IMR-90 (cell line): ENCODE results near the gene SLC12A4. TPM values are rescaled to one million over a fixed set of nuclear protein-coding genes. Genes with fewer than 3 reads are reported as not detected.

Source experiments
- ATAC-seq: fragments of 200-7000 bp; cut with Tn5 transposase; 2 replicates; pipeline ENCODE4 v1.9.1; 2020; ENCODE audit warnings: low read depth, mild to moderate bottlenecking, moderate library complexity
- BruUV-seq: library from RNA; stranded (reverse); fragments of 400-500 nt; replicated peaks from 2 replicates; lab custom pipeline; 2021; lab: Mats Ljungman, UMichigan
- CTCF ChIA-PET: fragments of 300-600 bp; formaldehyde crosslinking; extraction: SDS; loops from one replicate; lab custom pipeline; 2021; ENCODE audit warnings: antibody characterized with exemption; lab: Yijun Ruan, JAX
- POLR2A ChIA-PET: fragments of 300-600 bp; sonication (Branson Sonifier 250); formaldehyde crosslinking; loops from one replicate; lab custom pipeline; 2022; ENCODE audit warnings: antibody characterized with exemption; ENCODE audit not compliant: unreplicated experiment; lab: Charles Lee
- DNase-seq: peaks from one replicate; pipeline ENCODE4 v3.0.0; 2013
- H2AFZ ChIP-seq: replicated peaks from 2 replicates; pipeline ENCODE3; 2013; ENCODE audit warnings: low read length, mild to moderate bottlenecking; ENCODE audit not compliant: poor library complexity
- H2AK5ac ChIP-seq: 2 replicates; pipeline ENCODE4 v1.6.1; 2013; ENCODE audit warnings: low read depth, low read length, inconsistent platforms
- H2AK9ac ChIP-seq: replicated peaks from 2 replicates; pipeline ENCODE3; 2013; ENCODE audit warnings: mild to moderate bottlenecking, low read depth, low read length, moderate library complexity; ENCODE audit not compliant: poor library complexity
- H2BK120ac ChIP-seq: 2 replicates; pipeline ENCODE4 v1.6.1; 2013; ENCODE audit warnings: low read depth, low read length, inconsistent platforms
- H2BK15ac ChIP-seq: 3 replicates; pipeline ENCODE4 v1.6.1; 2013; ENCODE audit warnings: low read depth, low read length, inconsistent platforms
- H2BK20ac ChIP-seq: 2 replicates; pipeline ENCODE4 v1.6.1; 2013; ENCODE audit warnings: low read depth, mild to moderate bottlenecking, inconsistent platforms, low read length, moderate library complexity
- H2BK5ac ChIP-seq: 2 replicates; pipeline ENCODE4 v1.6.1; 2013; ENCODE audit warnings: mild to moderate bottlenecking, low read depth, low read length, inconsistent platforms; ENCODE audit not compliant: poor library complexity, severe bottlenecking
- H3K14ac ChIP-seq: replicated peaks from 2 replicates; pipeline ENCODE4 v1.6.1; 2013; ENCODE audit warnings: low read depth, low read length, inconsistent platforms
- H3K18ac ChIP-seq: 2 replicates; pipeline ENCODE4 v1.6.1; 2013; ENCODE audit warnings: low read depth, low read length, control low read depth
- H3K23ac ChIP-seq: 2 replicates; pipeline ENCODE4 v1.6.1; 2013; ENCODE audit warnings: low read depth, low read length, inconsistent platforms
- H3K27ac ChIP-seq: 2 replicates; pipeline ENCODE4 v1.5.1; 2013; ENCODE audit warnings: mild to moderate bottlenecking, control low read depth, low read length; ENCODE audit not compliant: insufficient read depth
- H3K27me3 ChIP-seq: 2 replicates; pipeline ENCODE4 v1.6.1; 2013; ENCODE audit warnings: low read length; ENCODE audit not compliant: control insufficient read depth, insufficient read depth
- H3K36me3 ChIP-seq: 2 replicates; pipeline ENCODE4 v1.6.1; 2013; ENCODE audit warnings: low read length, mixed read lengths; ENCODE audit not compliant: control insufficient read depth, insufficient read depth
- H3K4ac ChIP-seq: 2 replicates; pipeline ENCODE4 v1.6.1; 2013; ENCODE audit warnings: low read depth, low read length, inconsistent platforms
- H3K4me1 ChIP-seq: 2 replicates; pipeline ENCODE4 v1.6.1; 2013; ENCODE audit warnings: low read length, mixed read lengths; ENCODE audit not compliant: control insufficient read depth, insufficient read depth
- H3K4me2 ChIP-seq: 2 replicates; pipeline ENCODE4 v1.6.1; 2013; ENCODE audit warnings: low read depth, mild to moderate bottlenecking, control low read depth, low read length, moderate library complexity
- H3K4me3 ChIP-seq: 2 replicates; pipeline ENCODE4 v1.5.1; 2013; ENCODE audit warnings: low read depth, mild to moderate bottlenecking, control low read depth, low read length, moderate library complexity; ENCODE audit not compliant: insufficient read depth
- H3K56ac ChIP-seq: 2 replicates; pipeline ENCODE4 v1.6.1; 2013; ENCODE audit warnings: low read length, inconsistent platforms; ENCODE audit not compliant: insufficient read depth; ENCODE audit errors: extremely low read depth
- H3K79me1 ChIP-seq, 2 experiments: 2 replicates each; pipeline ENCODE4 v1.6.1; 2013; ENCODE audit warnings: low read length in 2 of 2, inconsistent platforms in 1 of 2, low read depth in 1 of 2
- H3K9ac ChIP-seq: 2 replicates; pipeline ENCODE4 v1.6.1; 2013; ENCODE audit warnings: low read depth, low read length, control low read depth
- H3K9me1 ChIP-seq: 2 replicates; pipeline ENCODE4 v1.6.1; 2013; ENCODE audit warnings: low read length, inconsistent platforms; ENCODE audit not compliant: insufficient read depth
- H3K9me3 ChIP-seq: 2 replicates; pipeline ENCODE4 v1.6.1; 2013; ENCODE audit warnings: low read length; ENCODE audit not compliant: control insufficient read depth, insufficient read depth
- H4K20me1 ChIP-seq: 2 replicates; pipeline ENCODE4 v1.6.1; 2013; ENCODE audit warnings: low read length, inconsistent platforms; ENCODE audit not compliant: insufficient read depth
- H4K5ac ChIP-seq: 2 replicates; pipeline ENCODE4 v1.6.1; 2013; ENCODE audit warnings: mild to moderate bottlenecking, low read depth, low read length, control low read depth
- H4K8ac ChIP-seq, 2 experiments: 2 replicates each; pipeline ENCODE4 v1.6.1; 2013; ENCODE audit warnings: low read depth in 2 of 2, low read length in 2 of 2, control low read depth in 1 of 2, inconsistent platforms in 1 of 2
- H4K91ac ChIP-seq: 2 replicates; pipeline ENCODE4 v1.6.1; 2013; ENCODE audit warnings: low read depth, low read length, inconsistent platforms; ENCODE audit not compliant: insufficient read depth
- BHLHE40 ChIP-seq: fragments of 150-350 bp; IDR thresholded peaks from 2 replicates; pipeline ENCODE4 v1.6.1; 2016; ENCODE audit warnings: mild to moderate bottlenecking, low read depth, low read length
- CEBPB ChIP-seq: IDR thresholded peaks from 2 replicates; pipeline ENCODE4 v1.6.1; 2012; ENCODE audit warnings: low read depth, low read length, improper control_type of control experiment
- CHD1 ChIP-seq: IDR thresholded peaks from 2 replicates; pipeline ENCODE4 v1.6.1; 2012; ENCODE audit warnings: low read depth, low read length, improper control_type of control experiment
- FOS ChIP-seq: fragments of 150-350 bp; IDR thresholded peaks from 2 replicates; pipeline ENCODE4 v1.6.1; 2016; ENCODE audit warnings: low read depth, low read length
- MAFK ChIP-seq: IDR thresholded peaks from 2 replicates; pipeline ENCODE4 v1.6.1; 2012; ENCODE audit warnings: low read depth, low read length, improper control_type of control experiment
- MAZ ChIP-seq: IDR thresholded peaks from 2 replicates; pipeline ENCODE4 v1.6.1; 2012; ENCODE audit warnings: low read depth, mild to moderate bottlenecking, low read length, improper control_type of control experiment, moderate library complexity, borderline replicate concordance
- MXI1 ChIP-seq: IDR thresholded peaks from 2 replicates; pipeline ENCODE4 v1.6.1; 2012; ENCODE audit warnings: low read depth, mild to moderate bottlenecking, low read length, moderate library complexity, borderline replicate concordance
- NFE2L2 ChIP-seq: fragments of 150-350 bp; IDR thresholded peaks from 2 replicates; pipeline ENCODE4 v1.6.1; 2016; ENCODE audit warnings: low read depth, mild to moderate bottlenecking, low read length
- POLR2A ChIP-seq: IDR thresholded peaks from 2 replicates; pipeline ENCODE4 v1.6.1; 2012; ENCODE audit warnings: mild to moderate bottlenecking, low read depth, low read length
- RAD21 ChIP-seq: IDR thresholded peaks from 2 replicates; pipeline ENCODE4 v1.6.1; 2012; ENCODE audit warnings: low read length, improper control_type of control experiment
- RCOR1 ChIP-seq: IDR thresholded peaks from 2 replicates; pipeline ENCODE4 v1.6.1; 2012; ENCODE audit warnings: mild to moderate bottlenecking, low read length, improper control_type of control experiment; ENCODE audit not compliant: insufficient replicate concordance
- RFX5 ChIP-seq: IDR thresholded peaks from 2 replicates; pipeline ENCODE4 v1.8.0; 2012; ENCODE audit warnings: low read depth, mild to moderate bottlenecking, low read length, moderate library complexity
- SMC3 ChIP-seq: fragments of 150-350 bp; IDR thresholded peaks from 2 replicates; pipeline ENCODE4 v1.6.1; 2016; ENCODE audit warnings: low read depth, mild to moderate bottlenecking, antibody characterized with exemption, low read length, moderate library complexity
- WGBS, 2 experiments: methylation state at CpG; one replicate each; pipeline versions ENCODE4 v1.1.5 to v1.1.7; 2013; ENCODE audit warnings: missing lambda C conversion rate in 2 of 2; ENCODE audit not compliant: insufficient read length in 1 of 2; ENCODE audit errors: extremely low coverage in 2 of 2; 5-methylcytosine and 5-hydroxymethylcytosine counted together
- dilution Hi-C: fragments of 300-500 bp; cut with HindIII; formaldehyde crosslinking; loops from one replicate; pipeline ENCODE4 v1.14.3; 2018; ENCODE audit warnings: low sequenced_read_pairs; ENCODE audit not compliant: unreplicated experiment
- in situ Hi-C: fragments of 300-500 bp; cut with MboI; formaldehyde crosslinking; loops from 3 replicates; pipeline ENCODE4 v1.14.3; 2019; ENCODE audit warnings: low sequenced_read_pairs, inconsistent platforms, mixed read lengths
- intact Hi-C: fragments of 100-400 bp; cut with micrococcal nuclease; formaldehyde crosslinking; loops from 2 replicates; pipeline ENCODE4 v1.10.0; 2022
- polyA plus RNA-seq, 3 experiments: library from polyadenylated mRNA; depleted of rRNA; stranded (reverse); fragments of >200 nt; gene quantifications; 2 replicates each; pipeline ENCODE4 v1.2.3, GENCODE V29; 2012; ENCODE audit warnings: low replicate concordance in 1 of 3
- total RNA-seq: library from RNA; depleted of rRNA; stranded (reverse); fragments of >200 nt; gene quantifications from 2 replicates; pipeline ENCODE4 v1.2.3, GENCODE V29; 2012
- TF ChIP-seq, protein P1 (sequence below): fragments of 150-350 bp; IDR thresholded peaks from 2 replicates; pipeline ENCODE4 v1.6.1; 2016; ENCODE audit warnings: low read depth, mild to moderate bottlenecking, low read length, moderate library complexity, borderline replicate concordance
- TF ChIP-seq, protein P2 (sequence below): conservative IDR thresholded peaks from 2 replicates; pipeline ENCODE4 v1.5.1; 2012; ENCODE audit warnings: mild to moderate bottlenecking, low read depth, low read length, improper control_type of control experiment
- TF ChIP-seq, protein P3 (sequence below): fragments of 150-350 bp; IDR thresholded peaks from 2 replicates; pipeline ENCODE4 v1.6.1; 2017; ENCODE audit warnings: mild to moderate bottlenecking, antibody characterized with exemption, low read length, low read depth

The SLC12A4 gene
- total and polyA plus RNA-seq, 2 of the 4 experiments (the other 2 are of a cell fraction), result 36.6 to 132 TPM

DNA sequence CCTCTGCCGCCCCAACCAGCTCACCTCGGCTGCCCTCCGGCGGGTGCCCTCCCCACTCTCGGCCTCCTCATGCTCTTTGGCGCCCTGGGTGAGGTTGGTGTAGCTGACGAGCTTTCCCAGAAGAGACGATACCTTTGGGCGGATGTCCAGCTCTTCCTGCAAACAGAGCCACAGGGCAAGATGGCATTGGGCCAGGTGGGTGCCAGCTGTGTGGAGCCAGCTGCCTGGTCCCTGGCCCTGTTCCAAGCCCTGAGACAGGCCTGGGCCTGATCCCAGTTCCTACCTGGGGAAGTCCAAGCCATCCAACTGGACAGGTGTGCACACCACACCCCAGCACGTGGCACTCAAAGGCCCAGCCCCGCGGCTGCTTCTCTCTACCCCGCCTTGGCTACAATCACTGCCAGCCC, 6.9 kb downstream of the SLC12A4 start:
- Histone ChIP-seq H4K5ac (no peak overlapping the region), H3K79me1 (peaks cover 53 to 93% of the 10 kb centered on the region in 2 experiments), H2AK5ac (no peak overlapping the region), H2AK9ac (no peak overlapping the region), H3K23ac (no peak overlapping the region), H2BK15ac (no peak overlapping the region), H3K14ac (no peak overlapping the region), H2AFZ (no peak overlapping the region), H3K4me2 (no peak overlapping the region), H2BK120ac (no peak overlapping the region), H3K4ac (no peak overlapping the region; the same call in 1 of the 2 replicates), H3K27me3 (no peaks in the 10 kb centered on the region), H4K20me1 (peaks cover 86% of the 10 kb centered on the region), H2BK5ac (peak overlapping the region; percentile 4), H3K4me1 (peaks cover 47% of the 10 kb centered on the region), H3K9me1 (peaks cover 61% of the 10 kb centered on the region), H4K91ac (no peak overlapping the region), H3K18ac (no peak overlapping the region), H3K36me3 (peaks cover 73% of the 10 kb centered on the region), H3K56ac (no peak overlapping the region), H3K9ac (no peak overlapping the region), H3K4me3 (no peak overlapping the region), H2BK20ac (no peak overlapping the region), H4K8ac (no peak overlapping the region), H3K27ac (no peak overlapping the region), H3K9me3 (no peaks in the 10 kb centered on the region)
- POLR2A ChIA-PET, result no interaction called here
- DNase-seq, result no peak
- WGBS, 2 experiments, result no CpG with 5 or more reads among the region's 13 CpGs
- CTCF ChIA-PET, result no interaction called here
- TF ChIP-seq MXI1 (no peak), MAFK (no peak), NFE2L2 (no peak), CHD1 (no peak), RAD21 (no peak), MAZ (no peak), POLR2A (no peak), CEBPB (no peak), SMC3 (no peak), RFX5 (no peak), RCOR1 (no peak), FOS (no peak), BHLHE40 (no peak)
- TF ChIP-seq, protein P1, sequence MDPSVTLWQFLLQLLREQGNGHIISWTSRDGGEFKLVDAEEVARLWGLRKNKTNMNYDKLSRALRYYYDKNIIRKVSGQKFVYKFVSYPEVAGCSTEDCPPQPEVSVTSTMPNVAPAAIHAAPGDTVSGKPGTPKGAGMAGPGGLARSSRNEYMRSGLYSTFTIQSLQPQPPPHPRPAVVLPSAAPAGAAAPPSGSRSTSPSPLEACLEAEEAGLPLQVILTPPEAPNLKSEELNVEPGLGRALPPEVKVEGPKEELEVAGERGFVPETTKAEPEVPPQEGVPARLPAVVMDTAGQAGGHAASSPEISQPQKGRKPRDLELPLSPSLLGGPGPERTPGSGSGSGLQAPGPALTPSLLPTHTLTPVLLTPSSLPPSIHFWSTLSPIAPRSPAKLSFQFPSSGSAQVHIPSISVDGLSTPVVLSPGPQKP, result no peak
- TF ChIP-seq, protein P2, sequence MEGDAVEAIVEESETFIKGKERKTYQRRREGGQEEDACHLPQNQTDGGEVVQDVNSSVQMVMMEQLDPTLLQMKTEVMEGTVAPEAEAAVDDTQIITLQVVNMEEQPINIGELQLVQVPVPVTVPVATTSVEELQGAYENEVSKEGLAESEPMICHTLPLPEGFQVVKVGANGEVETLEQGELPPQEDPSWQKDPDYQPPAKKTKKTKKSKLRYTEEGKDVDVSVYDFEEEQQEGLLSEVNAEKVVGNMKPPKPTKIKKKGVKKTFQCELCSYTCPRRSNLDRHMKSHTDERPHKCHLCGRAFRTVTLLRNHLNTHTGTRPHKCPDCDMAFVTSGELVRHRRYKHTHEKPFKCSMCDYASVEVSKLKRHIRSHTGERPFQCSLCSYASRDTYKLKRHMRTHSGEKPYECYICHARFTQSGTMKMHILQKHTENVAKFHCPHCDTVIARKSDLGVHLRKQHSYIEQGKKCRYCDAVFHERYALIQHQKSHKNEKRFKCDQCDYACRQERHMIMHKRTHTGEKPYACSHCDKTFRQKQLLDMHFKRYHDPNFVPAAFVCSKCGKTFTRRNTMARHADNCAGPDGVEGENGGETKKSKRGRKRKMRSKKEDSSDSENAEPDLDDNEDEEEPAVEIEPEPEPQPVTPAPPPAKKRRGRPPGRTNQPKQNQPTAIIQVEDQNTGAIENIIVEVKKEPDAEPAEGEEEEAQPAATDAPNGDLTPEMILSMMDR, result no peak
- TF ChIP-seq, protein P3, sequence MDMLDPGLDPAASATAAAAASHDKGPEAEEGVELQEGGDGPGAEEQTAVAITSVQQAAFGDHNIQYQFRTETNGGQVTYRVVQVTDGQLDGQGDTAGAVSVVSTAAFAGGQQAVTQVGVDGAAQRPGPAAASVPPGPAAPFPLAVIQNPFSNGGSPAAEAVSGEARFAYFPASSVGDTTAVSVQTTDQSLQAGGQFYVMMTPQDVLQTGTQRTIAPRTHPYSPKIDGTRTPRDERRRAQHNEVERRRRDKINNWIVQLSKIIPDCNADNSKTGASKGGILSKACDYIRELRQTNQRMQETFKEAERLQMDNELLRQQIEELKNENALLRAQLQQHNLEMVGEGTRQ, result no peak
- no peak for ATAC-seq
- in situ Hi-C loops, result no loop called here
- intact Hi-C loops, result loop anchor here (10.0 kb wide), 1 partner anchor 263 kb away; no protein-coding TSS in a partner anchor
- BruUV-seq, result no TSS peak
- dilution Hi-C loops, result no loop called here
